Measurements from ENCODE around the gene ARPC5L.
"Not testable (repeated sequence)": the region's sequence is repeated elsewhere in the genome, so short reads cannot be mapped to it uniquely, and the experiment has no call there.

Gene ARPC5L

DNA sequence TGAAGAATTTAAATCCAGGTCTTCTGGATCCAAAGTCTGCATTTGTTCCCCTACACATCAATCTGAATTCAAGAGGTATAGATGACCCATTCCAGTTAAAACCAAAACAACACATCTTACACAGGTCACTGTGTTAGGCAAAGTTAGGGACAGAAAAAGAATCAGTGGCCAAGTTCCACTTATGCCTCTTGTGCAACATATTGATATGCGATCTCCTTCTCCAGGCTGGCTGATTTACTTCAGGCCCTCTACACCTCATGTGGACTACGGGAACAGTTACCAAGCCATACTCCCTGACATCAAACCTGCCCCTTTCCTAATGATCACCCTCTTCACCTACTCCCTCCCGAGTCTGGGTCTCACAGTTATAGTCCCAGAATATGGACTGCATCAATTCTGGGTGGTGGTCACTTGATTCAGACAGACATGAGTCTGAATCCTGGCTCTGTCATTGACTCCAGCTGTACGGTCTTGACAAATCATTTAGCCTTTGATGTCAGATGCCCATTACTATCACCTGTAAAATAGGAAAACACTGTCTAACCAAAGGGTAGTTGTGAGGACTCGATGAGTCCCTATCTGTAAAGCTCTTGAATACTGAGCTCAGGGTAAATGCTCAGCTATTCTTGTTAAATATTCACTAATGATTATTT lies 52.9 kb downstream of the ARPC5L start:
- TF ChIP-seq, protein P1, sequence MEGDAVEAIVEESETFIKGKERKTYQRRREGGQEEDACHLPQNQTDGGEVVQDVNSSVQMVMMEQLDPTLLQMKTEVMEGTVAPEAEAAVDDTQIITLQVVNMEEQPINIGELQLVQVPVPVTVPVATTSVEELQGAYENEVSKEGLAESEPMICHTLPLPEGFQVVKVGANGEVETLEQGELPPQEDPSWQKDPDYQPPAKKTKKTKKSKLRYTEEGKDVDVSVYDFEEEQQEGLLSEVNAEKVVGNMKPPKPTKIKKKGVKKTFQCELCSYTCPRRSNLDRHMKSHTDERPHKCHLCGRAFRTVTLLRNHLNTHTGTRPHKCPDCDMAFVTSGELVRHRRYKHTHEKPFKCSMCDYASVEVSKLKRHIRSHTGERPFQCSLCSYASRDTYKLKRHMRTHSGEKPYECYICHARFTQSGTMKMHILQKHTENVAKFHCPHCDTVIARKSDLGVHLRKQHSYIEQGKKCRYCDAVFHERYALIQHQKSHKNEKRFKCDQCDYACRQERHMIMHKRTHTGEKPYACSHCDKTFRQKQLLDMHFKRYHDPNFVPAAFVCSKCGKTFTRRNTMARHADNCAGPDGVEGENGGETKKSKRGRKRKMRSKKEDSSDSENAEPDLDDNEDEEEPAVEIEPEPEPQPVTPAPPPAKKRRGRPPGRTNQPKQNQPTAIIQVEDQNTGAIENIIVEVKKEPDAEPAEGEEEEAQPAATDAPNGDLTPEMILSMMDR (IDR thresholded peaks at IDR 0.05; ENCODE audit: insufficient read depth, low read length, missing control alignments), result no peak
- ChIA-PET CTCF (no interaction called here), POLR2A (interaction anchor here (0.6 kb wide), 1 partner anchor 20 kb away, joined by 3 read pairs; no protein-coding TSS in a partner anchor)
- no peak overlapping the region for H3K4me3 ChIP-seq (ENCODE audit: low read depth, low read length)
- no peak for DNase-seq (ENCODE audit: low read depth, low spot score)

DNA sequence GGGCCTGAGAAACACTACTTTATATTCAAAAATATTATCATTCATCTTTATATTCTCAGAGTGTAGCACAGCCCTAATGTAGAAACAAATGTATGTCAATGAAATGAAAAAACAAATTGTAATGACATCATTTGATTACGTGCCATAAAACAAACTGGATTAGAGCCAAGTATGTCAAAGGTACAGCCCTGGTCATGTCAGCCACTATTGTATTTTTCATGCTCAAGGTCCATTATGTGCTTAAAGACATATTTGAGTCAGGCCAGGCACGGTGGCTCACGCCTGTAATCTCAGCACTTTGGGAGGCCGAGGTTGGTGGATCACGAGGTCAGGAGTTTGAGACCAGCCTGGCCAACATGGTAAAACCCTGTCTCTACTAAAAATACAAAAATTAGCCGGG lies 58.5 kb downstream of the ARPC5L start:
- CTCF ChIA-PET; POLR2A ChIA-PET; DNase-seq (ENCODE audit: low read depth, low spot score); H3K4me3 ChIP-seq (ENCODE audit: low read depth, low read length): not testable (repeated sequence)
